Motor neuron (in vitro differentiated cells): ENCODE data around the gene MICAL3. TPM values are rescaled to one million over a fixed set of nuclear protein-coding genes. Genes with fewer than 3 reads are reported as not detected.

Source experiments
- ATAC-seq, 8 experiments: fragments of 200-7000 bp; cut with Tn5 transposase; replicated peaks in 6 of 8; 2 replicates each; pipeline ENCODE4 v1.8.0; 2021; ENCODE audit warnings: mild to moderate bottlenecking in 8 of 8, moderate library complexity in 8 of 8
- H3K27ac ChIP-seq, 2 donors: fragments of 250-450 bp; sonication (Bioruptor Pico); 2 replicates each; pipeline ENCODE4 v1.9.0; 2021; ENCODE audit warnings: antibody characterized with exemption in 2 of 2, mild to moderate bottlenecking in 2 of 2, moderate library complexity in 1 of 2
- H3K4me1 ChIP-seq, 2 donors: fragments of 250-450 bp; sonication (Bioruptor Pico); replicated peaks in 1 of 2; 2 replicates each; pipeline ENCODE4 v1.6.1; 2021; ENCODE audit warnings: antibody characterized with exemption in 2 of 2, mild to moderate bottlenecking in 2 of 2, moderate library complexity in 1 of 2
- H3K4me3 ChIP-seq, 5 donors: fragments of 250-450 bp; sonication (Bioruptor Pico); 2 replicates each; pipeline ENCODE4 v1.9.0; 2021; ENCODE audit warnings: antibody characterized with exemption in 5 of 5, mild to moderate bottlenecking in 5 of 5, moderate library complexity in 4 of 5
- WGBS, 10 experiments: fragments of 450-650 bp; shearing (Covaris generic); methylation state at CpG; one replicate each; pipeline ENCODE4 v1.0.0; 2022; 5-methylcytosine and 5-hydroxymethylcytosine counted together
- in situ Hi-C, 9 experiments: fragments of 400-800 bp; cut with MboI; loops; one replicate each; pipeline ENCODE4 v1.15.0; 2021; ENCODE audit warnings: low sequenced_read_pairs in 9 of 9, low pct_unique_long_range_greater_than_20kb in 2 of 9; ENCODE audit not compliant: unreplicated experiment in 9 of 9
- total RNA-seq, 8 experiments: library from RNA; unstranded; fragments of 300-600 nt; gene quantifications; 2 replicates each; pipeline versions ENCODE4 v1.2.3 to v1.2.4, GENCODE V29; 2022

The MICAL3 gene
- total RNA-seq, 8 experiments from 2014 or later, result 15.2 to 46.0 (median 20.4) TPM

- Histone ChIP-seq H3K4me3 (no peak overlapping the region), H3K27ac (peak overlapping the region in 1 of 2 donors; percentile 31), H3K4me1 (peaks cover 35 to 39% of the 10 kb centered on the region in 2 donors)
- no peak for ATAC-seq
- in situ Hi-C loops, result loop anchor here in 4 of 9 experiments (25.0 kb wide), 2 partner anchors 98 to 148 kb away; partner anchors contain the start of gene MICAL3 (in 1 of the 4)
- WGBS, 10 experiments, result 33 to 87% (median 75%) methylated on average over 2 to 3 of the region's 3 CpGs; no CpG with 5 or more reads in 3 of the 10 experiments
Observed at GRCh38 chr22:17914474-17914873, 109.9 kb downstream of the MICAL3 start.

- ATAC-seq, result no peak
- no peak overlapping the region for H3K27ac ChIP-seq
- no peak overlapping the region for H3K4me3 ChIP-seq
- peaks cover 33 to 36% of the 10 kb centered on the region in 2 donors for H3K4me1 ChIP-seq
- in situ Hi-C loops, result loop anchor here in 4 of 9 experiments (25.0 kb wide), 2 partner anchors 98 to 148 kb away; partner anchors contain the start of gene MICAL3 (in 1 of the 4)
- 47 to 100% (median 94%) methylated on average over 2 to 8 of the region's 8 CpGs for WGBS, 10 experiments
Observed at GRCh38 chr22:17913801-17914347, 110.5 kb downstream of the MICAL3 start.

GRCh38 chr22:17912945-17913721 is 111.2 kb downstream of the MICAL3 start:
- Histone ChIP-seq H3K4me1 (peaks cover 33 to 36% of the 10 kb centered on the region in 2 donors), H3K4me3 (no peak overlapping the region), H3K27ac (peak overlapping the region in 1 of 2 donors; percentile 12)
- in situ Hi-C loops, result loop anchor here in 4 of 9 experiments (25.0 kb wide), 2 partner anchors 99 to 149 kb away; partner anchors contain the start of gene MICAL3 (in 1 of the 4)
- WGBS, 10 experiments, result 53 to 100% (median 78%) methylated on average over 1 to 9 of the region's 12 CpGs; no CpG with 5 or more reads in 1 of the 10 experiments
- peak in 4 of 8 experiments; percentile 10 to 20 (median 16) for ATAC-seq

- in situ Hi-C loops, result loop anchor here in 4 of 9 experiments (25.0 kb wide), 2 partner anchors 100 to 150 kb away; partner anchors contain the start of gene MICAL3 (in 1 of the 4)
Observed at GRCh38 chr22:17911887-17912286, 112.5 kb downstream of the MICAL3 start.

GRCh38 chr22:17911312-17911705 is 113.1 kb downstream of the MICAL3 start:
- in situ Hi-C loops, result loop anchor here in 4 of 9 experiments (25.0 kb wide), 2 partner anchors 101 to 151 kb away; partner anchors contain the start of gene MICAL3 (in 1 of the 4)

More at GRCh38 chr22:17911887-17912286, 112.5 kb downstream of the MICAL3 start:
- WGBS, 10 experiments, result 84 to 100% (median 100%) methylated on average over 1 to 4 of the region's 4 CpGs; no CpG with 5 or more reads in 3 of the 10 experiments
- Histone ChIP-seq H3K4me3 (no peak overlapping the region), H3K27ac (no peak overlapping the region), H3K4me1 (peaks cover 33 to 36% of the 10 kb centered on the region in 2 donors)
- ATAC-seq, result no peak

GRCh38 chr22:17910561-17911311 is 113.6 kb downstream of the MICAL3 start:
- peak; percentile 91 to 99 (median 96) for ATAC-seq
- in situ Hi-C loops, result loop anchor here in 4 of 9 experiments (25.0 kb wide), 2 partner anchors 102 to 152 kb away; partner anchors contain the start of gene MICAL3 (in 1 of the 4)
- Histone ChIP-seq H3K4me1 (peaks cover 33 to 36% of the 10 kb centered on the region in 2 donors), H3K4me3 (peak overlapping the region in 2 of 5 donors; percentile 4 to 6), H3K27ac (peak overlapping the region; percentile 60 to 78)
- WGBS, 10 experiments, result 0 to 58% (median 16%) methylated on average over 1 to 4 of the region's 12 CpGs; no CpG with 5 or more reads in 4 of the 10 experiments

More at GRCh38 chr22:17911312-17911705, 113.1 kb downstream of the MICAL3 start:
- Histone ChIP-seq H3K27ac (peak overlapping the region in 1 of 2 donors; percentile 78), H3K4me3 (no peak overlapping the region), H3K4me1 (peaks cover 33 to 36% of the 10 kb centered on the region in 2 donors)
- 57 to 100% (median 97%) methylated on average over 1 to 6 of the region's 6 CpGs; no CpG with 5 or more reads in 1 of the 10 experiments for WGBS, 10 experiments
- ATAC-seq, result no peak

GRCh38 chr22:17907748-17908051 is 116.7 kb downstream of the MICAL3 start:
- 0 to 90% (median 79%) methylated on average over 1 to 6 of the region's 9 CpGs; no CpG with 5 or more reads in 4 of the 10 experiments for WGBS, 10 experiments
- ATAC-seq, result no peak
- in situ Hi-C loops, result loop anchor here in 4 of 9 experiments (25.0 kb wide), 2 partner anchors 105 to 155 kb away; partner anchors contain the start of gene MICAL3 (in 1 of the 4)
- H3K4me1 ChIP-seq, result peaks cover 33 to 35% of the 10 kb centered on the region in 2 donors
- H3K4me3 ChIP-seq, result no peak overlapping the region
- no peak overlapping the region for H3K27ac ChIP-seq

GRCh38 chr22:17906978-17907747 is 117.2 kb downstream of the MICAL3 start:
- Histone ChIP-seq H3K4me3 (no peak overlapping the region), H3K27ac (no peak overlapping the region), H3K4me1 (peaks cover 32 to 34% of the 10 kb centered on the region in 2 donors)
- no peak for ATAC-seq
- WGBS, 10 experiments, result 50 to 100% (median 91%) methylated on average over 1 to 13 of the region's 16 CpGs
- in situ Hi-C loops, result loop anchor here in 4 of 9 experiments (25.0 kb wide), 2 partner anchors 105 to 155 kb away; partner anchors contain the start of gene MICAL3 (in 1 of the 4)

GRCh38 chr22:17905445-17905844 is 118.9 kb downstream of the MICAL3 start:
- no peak overlapping the region for H3K27ac ChIP-seq

GRCh38 chr22:17903564-17904295 is 120.6 kb downstream of the MICAL3 start:
- H3K4me1 ChIP-seq, result peaks cover 14 to 17% of the 10 kb centered on the region in 2 donors
- H3K4me3 ChIP-seq, result no peak overlapping the region
- WGBS, 10 experiments, result 30 to 92% (median 51%) methylated on average over 2 to 9 of the region's 10 CpGs; no CpG with 5 or more reads in 1 of the 10 experiments
- in situ Hi-C loops, result loop anchor here in 4 of 9 experiments (25.0 kb wide), 2 partner anchors 109 to 159 kb away; partner anchors contain the start of gene MICAL3 (in 1 of the 4)
- H3K27ac ChIP-seq, result peak overlapping the region; percentile 37 to 65
- ATAC-seq, result peak in 6 of 8 experiments; percentile 44 to 98 (median 93)

More at GRCh38 chr22:17905445-17905844, 118.9 kb downstream of the MICAL3 start:
- Histone ChIP-seq H3K4me3 (no peak overlapping the region), H3K4me1 (peaks cover 21 to 24% of the 10 kb centered on the region in 2 donors)
- ATAC-seq, result peak in 1 of 8 experiments; percentile 21
- in situ Hi-C loops, result loop anchor here in 4 of 9 experiments (25.0 kb wide), 2 partner anchors 107 to 157 kb away; partner anchors contain the start of gene MICAL3 (in 1 of the 4)
- 72 to 100% (median 96%) methylated on average over 2 to 7 of the region's 8 CpGs; no CpG with 5 or more reads in 1 of the 10 experiments for WGBS, 10 experiments

GRCh38 chr22:17902960-17903359 is 121.4 kb downstream of the MICAL3 start:
- ATAC-seq, result no peak
- no peak overlapping the region for H3K27ac ChIP-seq
- in situ Hi-C loops, result loop anchor here in 4 of 9 experiments (25.0 kb wide), 2 partner anchors 109 to 159 kb away; partner anchors contain the start of gene MICAL3 (in 1 of the 4)
- WGBS, 10 experiments, result 74 to 100% (median 100%) methylated on average over 1 to 7 of the region's 8 CpGs; no CpG with 5 or more reads in 4 of the 10 experiments
- peaks cover 14 to 17% of the 10 kb centered on the region in 2 donors for H3K4me1 ChIP-seq
- no peak overlapping the region for H3K4me3 ChIP-seq
